HG03565 (cell line): Measurements from ENCODE around the gene KCTD20.

Experiments used
- ATAC-seq: cut with Tn5 transposase; IDR thresholded peaks from one replicate; pipeline ENCODE4 v1.9.1; 2021; ENCODE audit warnings: mild to moderate bottlenecking, moderate library complexity; ENCODE audit not compliant: unreplicated experiment

KCTD20 gene

DNA sequence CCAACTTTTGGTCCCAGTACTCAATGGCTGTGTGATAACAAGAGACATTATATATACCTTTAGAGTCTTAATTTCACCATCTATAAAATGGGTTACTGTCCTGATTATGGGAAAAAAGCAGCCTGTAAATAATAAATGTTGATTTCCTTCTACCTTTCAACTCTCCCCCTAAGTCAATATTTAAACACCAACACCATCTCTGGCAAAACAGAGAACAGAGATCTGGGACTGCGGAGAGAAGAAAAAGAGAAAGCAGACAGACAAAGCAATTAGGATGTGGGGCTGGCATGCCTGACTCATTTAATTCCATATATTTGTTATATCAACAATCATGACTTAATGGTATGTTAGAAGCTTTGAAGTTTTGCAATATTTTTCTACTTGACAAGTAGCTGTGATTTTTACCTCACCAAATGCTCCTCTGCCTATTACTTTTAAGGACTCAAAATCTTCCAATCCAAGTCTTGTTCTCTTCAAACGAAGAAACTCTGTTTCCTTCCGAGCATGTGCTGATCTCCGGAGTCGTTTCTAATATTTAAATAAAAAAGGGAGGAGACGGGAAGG, 81.2 kb downstream of the KCTD20 start:
- ATAC-seq = no peak

DNA sequence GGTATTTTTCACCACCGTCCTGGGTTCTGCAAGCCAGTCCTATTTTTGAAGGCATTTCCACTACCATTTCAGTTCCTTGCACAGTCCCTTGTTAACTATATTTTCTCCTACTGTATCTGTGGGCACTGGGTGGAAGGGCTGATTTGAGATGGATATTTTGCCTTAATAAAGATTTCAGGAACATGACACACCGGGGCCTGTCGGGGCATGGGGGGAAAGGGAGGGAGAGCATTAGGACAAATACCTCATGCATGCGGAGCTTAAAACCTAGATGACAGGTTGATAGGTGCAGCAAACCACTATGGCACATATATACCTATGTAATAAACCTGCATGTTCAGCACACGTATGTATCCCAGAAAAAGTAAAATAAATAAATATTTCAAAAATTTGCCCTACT, 82.1 kb downstream of the KCTD20 start:
- no peak for ATAC-seq

DNA sequence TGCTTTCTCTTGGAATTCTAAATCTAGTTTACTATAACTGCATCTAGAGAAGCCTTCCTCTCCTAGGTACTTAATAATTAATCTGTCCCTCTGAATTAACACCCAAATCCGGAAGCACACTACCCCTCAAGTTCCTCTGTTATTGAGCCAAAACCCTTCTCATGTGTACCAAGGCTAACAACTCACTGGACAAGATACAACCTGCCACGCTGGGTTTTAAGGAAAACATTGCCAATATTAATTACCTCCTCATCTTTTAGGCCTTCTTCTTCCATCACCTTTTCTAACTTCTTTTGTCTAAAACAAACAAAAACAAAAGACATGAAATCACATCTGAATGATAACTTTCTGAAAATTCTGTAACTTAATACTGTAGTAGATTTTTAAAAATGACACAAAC, 82.5 kb downstream of the KCTD20 start:
- ATAC-seq = no peak

DNA sequence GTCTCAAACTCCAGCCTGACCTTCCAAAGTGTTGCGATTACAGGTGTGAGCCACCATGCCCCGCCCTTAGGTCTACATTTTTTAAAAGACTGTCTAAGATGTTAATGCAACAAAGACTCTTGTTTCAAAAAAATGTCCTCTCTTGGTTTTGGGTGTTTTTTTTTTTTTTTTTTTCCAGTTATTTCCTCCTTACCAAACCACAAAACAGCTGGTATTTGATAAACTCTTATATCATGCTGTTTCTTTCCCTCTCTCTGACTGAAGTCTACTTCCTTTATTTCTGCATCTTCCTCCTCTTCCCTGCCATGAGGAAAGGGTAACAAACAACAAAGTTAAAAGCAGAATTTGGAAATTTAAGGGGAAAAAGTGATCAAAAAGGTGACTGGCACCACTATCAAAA, 83.3 kb downstream of the KCTD20 start:
- no peak for ATAC-seq

DNA sequence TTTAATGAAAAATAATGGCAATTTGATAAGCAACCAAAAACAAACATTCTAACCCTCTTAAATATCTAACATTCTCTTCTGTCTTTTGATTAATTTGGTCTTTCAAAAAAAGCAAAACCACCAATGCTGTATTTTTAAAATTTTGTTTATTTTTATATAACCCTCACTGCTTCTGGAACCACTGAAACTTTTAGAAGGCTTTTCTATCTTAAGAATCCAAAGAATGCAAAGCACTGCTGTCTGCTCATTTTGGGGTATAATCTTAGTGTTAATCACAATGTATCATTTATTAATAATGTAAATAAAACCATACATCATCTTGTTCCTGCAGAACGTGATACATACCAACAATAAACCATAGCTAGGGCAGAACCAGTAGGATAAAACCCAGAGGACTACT, 90.5 kb downstream of the KCTD20 start:
- no peak for ATAC-seq

DNA sequence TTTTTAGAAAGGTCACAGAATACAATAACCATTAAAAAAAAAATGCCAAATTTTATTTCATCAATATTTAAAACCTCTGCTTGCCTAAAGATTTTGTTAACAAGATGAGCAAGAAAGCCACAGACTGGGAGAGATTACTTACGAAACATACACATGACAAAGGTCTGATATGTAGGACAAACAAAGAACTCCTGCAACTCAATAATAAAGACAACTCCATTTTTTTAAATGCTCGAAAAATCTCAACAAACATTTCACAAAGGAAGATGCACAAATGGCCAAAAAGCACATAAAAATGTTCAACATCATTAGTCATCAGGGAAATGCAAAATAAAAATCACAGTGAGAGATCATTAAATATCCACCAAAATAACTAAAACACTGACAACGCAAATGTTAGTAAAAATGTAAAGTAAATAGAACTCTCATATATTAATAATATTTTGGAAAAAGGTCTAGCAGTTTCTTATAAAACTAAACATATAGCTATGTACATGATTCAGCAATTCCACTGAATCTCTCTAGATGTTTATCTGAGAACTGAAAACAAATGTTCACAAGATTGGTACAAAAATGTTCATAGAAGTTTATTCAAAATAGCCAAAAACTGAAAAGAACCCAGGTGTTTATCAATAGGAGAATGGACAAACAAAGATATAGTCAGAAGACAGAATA, 94.2 kb downstream of the KCTD20 start:
- ATAC-seq = no peak

DNA sequence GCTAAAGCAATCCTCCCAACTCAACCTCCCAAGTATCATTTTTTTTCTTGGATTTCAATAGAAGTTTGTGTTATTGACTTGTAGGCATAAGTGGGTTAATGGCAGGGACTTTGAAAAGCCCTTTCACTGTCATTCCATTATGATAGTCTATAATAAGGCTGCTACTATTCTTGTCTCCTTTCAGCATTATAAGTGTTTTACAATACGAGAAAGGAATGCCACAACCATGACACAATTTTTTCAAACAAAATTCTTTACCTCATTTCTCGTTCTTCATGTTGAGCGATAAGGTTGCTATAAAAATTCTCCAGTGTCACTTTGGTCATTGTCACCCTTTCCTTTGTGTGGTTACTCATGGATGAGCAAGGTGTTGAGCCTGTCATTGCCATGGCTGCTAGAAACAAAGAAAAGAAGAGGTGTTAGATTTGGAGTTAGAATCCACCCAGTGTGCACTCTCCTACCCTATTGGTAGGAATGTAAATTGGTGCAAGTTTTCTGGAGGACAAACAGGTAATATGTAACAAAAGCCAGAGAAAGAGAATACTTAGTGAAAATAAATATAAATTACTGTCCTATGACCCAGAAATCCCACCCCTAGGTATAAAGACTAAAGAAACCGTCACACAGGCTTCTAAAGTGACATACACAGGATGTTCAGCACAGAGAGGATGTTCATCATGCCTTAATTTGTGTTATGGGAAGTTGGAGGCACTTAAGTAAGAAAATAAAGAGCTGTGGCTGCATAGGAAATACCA, 97.2 kb downstream of the KCTD20 start:
- no peak for ATAC-seq
